Loucy (cell line): ENCODE measurements around the gene C1orf216.
A peak's percentile ranks its signal among the peaks of the same experiment; 100 is the strongest.
"Not testable (repeated sequence)": the region's sequence is repeated elsewhere in the genome, so short reads cannot be mapped to it uniquely, and the experiment has no call there.

ENCODE experiments used
- H2AFZ ChIP-seq: fragments of 200-600 bp; sonication (generic); 2 replicates; pipeline ENCODE4 v1.6.0; 2016; ENCODE audit warnings: antibody characterized with exemption, mild to moderate bottlenecking, low read length, moderate library complexity
- H3F3A ChIP-seq: fragments of 200-600 bp; 2 replicates; pipeline ENCODE4 v1.6.0; 2016; ENCODE audit warnings: antibody characterized with exemption, low read depth, mild to moderate bottlenecking
- H3K27me3 ChIP-seq: fragments of 200-600 bp; sonication (generic); 2 replicates; pipeline ENCODE4 v1.6.1; 2014; ENCODE audit warnings: low read length, mild to moderate bottlenecking; ENCODE audit not compliant: insufficient read depth, poor library complexity, severe bottlenecking
- H3K36me3 ChIP-seq: fragments of 200-600 bp; sonication (generic); 2 replicates; pipeline ENCODE4 v1.6.1; 2016; ENCODE audit warnings: low read length; ENCODE audit not compliant: insufficient read depth
- H3K4me1 ChIP-seq: fragments of 200-600 bp; sonication (generic); 2 replicates; pipeline ENCODE4 v1.5.1; 2014; ENCODE audit warnings: low read length, mild to moderate bottlenecking; ENCODE audit not compliant: insufficient read depth, poor library complexity, severe bottlenecking
- H3K4me2 ChIP-seq: fragments of 200-600 bp; sonication (generic); 2 replicates; pipeline ENCODE4 v1.6.0; 2014; ENCODE audit warnings: antibody characterized with exemption, low read length, low read depth, mild to moderate bottlenecking; ENCODE audit not compliant: poor library complexity, severe bottlenecking
- H3K4me3 ChIP-seq: fragments of 200-600 bp; sonication (generic); 2 replicates; pipeline ENCODE4 v1.5.1; 2014; ENCODE audit warnings: low read length, mild to moderate bottlenecking, mixed read lengths; ENCODE audit not compliant: poor library complexity, severe bottlenecking
- H3K79me2 ChIP-seq: fragments of 200-600 bp; sonication (generic); 2 replicates; pipeline ENCODE4 v1.6.1; 2014; ENCODE audit warnings: low read length; ENCODE audit not compliant: insufficient read depth
- H3K9ac ChIP-seq: fragments of 200-600 bp; sonication (generic); 2 replicates; pipeline ENCODE4 v1.6.0; 2014; ENCODE audit warnings: mild to moderate bottlenecking, low read depth, low read length, moderate library complexity; ENCODE audit not compliant: poor library complexity, severe bottlenecking
- H3K9me2 ChIP-seq: fragments of 200-600 bp; sonication (generic); replicated peaks from 2 replicates; pipeline ENCODE4 v1.6.1; 2016; ENCODE audit warnings: low read depth, low read length, mixed read lengths
- H3K9me3 ChIP-seq: fragments of 200-600 bp; sonication (generic); 2 replicates; pipeline ENCODE4 v1.6.1; 2014; ENCODE audit warnings: mild to moderate bottlenecking, antibody characterized with exemption, low read length, low read depth; ENCODE audit not compliant: insufficient read depth
- H4K20me1 ChIP-seq: fragments of 200-600 bp; sonication (generic); 2 replicates; pipeline ENCODE4 v1.6.0; 2014; ENCODE audit warnings: antibody characterized with exemption, low read length, mild to moderate bottlenecking; ENCODE audit not compliant: insufficient read depth, poor library complexity, severe bottlenecking
- EZH2phosphoT487 ChIP-seq: fragments of 200-600 bp; IDR thresholded peaks from 2 replicates; pipeline ENCODE4 v1.6.1; 2018; ENCODE audit warnings: antibody characterized with exemption, mild to moderate bottlenecking, moderate library complexity, borderline replicate concordance
- TF ChIP-seq, protein P1 (sequence below): fragments of 200-600 bp; sonication (generic); conservative IDR thresholded peaks from 2 replicates; pipeline ENCODE4 v1.5.1; 2014; ENCODE audit warnings: mild to moderate bottlenecking, antibody characterized with exemption, low read length

The C1orf216 gene

DNA sequence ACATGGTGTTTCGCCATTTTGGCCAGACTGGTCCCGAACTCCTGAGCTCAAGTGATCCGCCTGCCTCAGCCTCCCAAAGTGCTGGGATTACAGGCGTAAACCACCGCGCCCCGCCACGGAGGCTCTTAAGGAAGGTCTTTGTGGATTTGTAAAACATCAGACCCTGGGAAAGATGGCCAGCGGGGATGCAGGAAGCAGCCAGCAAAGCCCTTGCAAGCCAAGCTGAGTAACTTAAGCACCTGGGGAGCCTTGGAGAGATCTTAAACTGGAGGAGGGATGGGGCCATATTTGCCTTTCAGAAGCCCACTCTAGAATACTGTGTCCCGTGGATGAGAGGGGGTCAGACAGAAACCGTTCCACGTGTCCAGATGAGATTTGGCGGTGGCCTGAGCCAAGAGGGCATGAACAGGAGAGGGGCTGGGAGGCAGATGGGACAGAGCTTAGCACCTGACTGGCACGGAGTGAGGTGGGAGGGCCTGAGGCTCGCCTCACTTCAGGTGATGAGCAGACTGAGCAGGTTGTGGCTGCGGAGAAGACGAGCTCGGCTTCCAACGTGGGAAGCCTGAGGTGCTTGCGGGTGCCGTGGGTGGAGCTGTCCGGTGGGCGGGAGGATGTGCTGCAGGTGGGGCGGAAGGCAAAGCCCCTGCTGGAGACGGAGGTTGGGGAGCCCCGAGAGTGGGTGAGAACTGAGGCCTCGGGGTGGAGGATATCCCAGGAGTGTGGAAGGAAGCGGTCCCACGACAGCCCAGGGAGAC lies 11.7 kb downstream of the C1orf216 start:
- Histone ChIP-seq H3K4me1 (peaks cover 10% of the 10 kb centered on the region), H3K4me2 (peak overlapping the region; percentile 54), H3K79me2 (no peaks in the 10 kb centered on the region), H3K27me3 (no peaks in the 10 kb centered on the region), H3F3A (no peaks in the 10 kb centered on the region), H3K4me3 (peak overlapping the region; percentile 70), H3K9me3 (no peaks in the 10 kb centered on the region), H3K36me3 (no peaks in the 10 kb centered on the region), H4K20me1 (no peaks in the 10 kb centered on the region), H3K9me2 (no peaks in the 10 kb centered on the region), H3K9ac (no peak overlapping the region), H2AFZ (peak overlapping the region; percentile 53)
- TF ChIP-seq, protein P1, sequence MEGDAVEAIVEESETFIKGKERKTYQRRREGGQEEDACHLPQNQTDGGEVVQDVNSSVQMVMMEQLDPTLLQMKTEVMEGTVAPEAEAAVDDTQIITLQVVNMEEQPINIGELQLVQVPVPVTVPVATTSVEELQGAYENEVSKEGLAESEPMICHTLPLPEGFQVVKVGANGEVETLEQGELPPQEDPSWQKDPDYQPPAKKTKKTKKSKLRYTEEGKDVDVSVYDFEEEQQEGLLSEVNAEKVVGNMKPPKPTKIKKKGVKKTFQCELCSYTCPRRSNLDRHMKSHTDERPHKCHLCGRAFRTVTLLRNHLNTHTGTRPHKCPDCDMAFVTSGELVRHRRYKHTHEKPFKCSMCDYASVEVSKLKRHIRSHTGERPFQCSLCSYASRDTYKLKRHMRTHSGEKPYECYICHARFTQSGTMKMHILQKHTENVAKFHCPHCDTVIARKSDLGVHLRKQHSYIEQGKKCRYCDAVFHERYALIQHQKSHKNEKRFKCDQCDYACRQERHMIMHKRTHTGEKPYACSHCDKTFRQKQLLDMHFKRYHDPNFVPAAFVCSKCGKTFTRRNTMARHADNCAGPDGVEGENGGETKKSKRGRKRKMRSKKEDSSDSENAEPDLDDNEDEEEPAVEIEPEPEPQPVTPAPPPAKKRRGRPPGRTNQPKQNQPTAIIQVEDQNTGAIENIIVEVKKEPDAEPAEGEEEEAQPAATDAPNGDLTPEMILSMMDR, result no peak
- TF ChIP-seq EZH2phosphoT487, result no peak

GRCh38 chr1:35702508-35702907 lies 16.2 kb downstream of the C1orf216 start:
- no peaks in the 10 kb centered on the region for H3K9me3 ChIP-seq
- H3K4me1 ChIP-seq, result no peaks in the 10 kb centered on the region
- H3K9ac ChIP-seq, result no peak overlapping the region
- no peaks in the 10 kb centered on the region for H4K20me1 ChIP-seq
- H3K4me2 ChIP-seq, result no peak overlapping the region
- H3K9me2 ChIP-seq, result no peaks in the 10 kb centered on the region
- no peak overlapping the region for H3K4me3 ChIP-seq
- H3F3A ChIP-seq, result no peaks in the 10 kb centered on the region
- 0 out of 2 replicates have a peak overlapping the region, but pooled peaks have one; percentile 75 for H2AFZ ChIP-seq
- no peaks in the 10 kb centered on the region for H3K27me3 ChIP-seq
- TF ChIP-seq EZH2phosphoT487, result no peak
- TF ChIP-seq, protein P1, result no peak; the same call in 1 of the 2 replicates
- H3K79me2 ChIP-seq, result no peaks in the 10 kb centered on the region
- no peaks in the 10 kb centered on the region for H3K36me3 ChIP-seq

- H3K79me2 ChIP-seq, H3K4me3 ChIP-seq, H3F3A ChIP-seq, H3K9me2 ChIP-seq, H2AFZ ChIP-seq, H3K9me3 ChIP-seq, H4K20me1 ChIP-seq, H3K4me1 ChIP-seq, H3K36me3 ChIP-seq, H3K27me3 ChIP-seq, H3K4me2 ChIP-seq, H3K9ac ChIP-seq: not testable (repeated sequence)
Observed at GRCh38 chr1:35699152-35699551, 19.5 kb downstream of the C1orf216 start.

- H3K36me3 ChIP-seq, result no peaks in the 10 kb centered on the region
- no peak overlapping the region for H3K4me3 ChIP-seq
- no peak overlapping the region for H3K4me2 ChIP-seq
- TF ChIP-seq EZH2phosphoT487, result no peak
- TF ChIP-seq, protein P1, result no peak
- H3K4me1 ChIP-seq, result no peaks in the 10 kb centered on the region
- no peaks in the 10 kb centered on the region for H3K9me3 ChIP-seq
- H3K9ac ChIP-seq, result no peak overlapping the region
- no peak overlapping the region for H2AFZ ChIP-seq
- no peaks in the 10 kb centered on the region for H3K79me2 ChIP-seq
- H3K27me3 ChIP-seq, result no peaks in the 10 kb centered on the region
- H3K9me2 ChIP-seq, result no peaks in the 10 kb centered on the region
- H3F3A ChIP-seq, result no peaks in the 10 kb centered on the region
- no peaks in the 10 kb centered on the region for H4K20me1 ChIP-seq
Observed at GRCh38 chr1:35692317-35692716, 26.4 kb downstream of the C1orf216 start.
